DMS53 (cell line): ENCODE results near the gene HAGH.

Source experiments
- DNase-seq: peaks from one replicate; lab custom pipeline; 2025; lab: John Stamatoyannopoulos, UW

The HAGH gene

GRCh38 chr16:1762196-1762878, 64.3 kb downstream of the HAGH start:
- no peak for DNase-seq

GRCh38 chr16:1761751-1762150, 64.9 kb downstream of the HAGH start:
- DNase-seq: no peak

DNA sequence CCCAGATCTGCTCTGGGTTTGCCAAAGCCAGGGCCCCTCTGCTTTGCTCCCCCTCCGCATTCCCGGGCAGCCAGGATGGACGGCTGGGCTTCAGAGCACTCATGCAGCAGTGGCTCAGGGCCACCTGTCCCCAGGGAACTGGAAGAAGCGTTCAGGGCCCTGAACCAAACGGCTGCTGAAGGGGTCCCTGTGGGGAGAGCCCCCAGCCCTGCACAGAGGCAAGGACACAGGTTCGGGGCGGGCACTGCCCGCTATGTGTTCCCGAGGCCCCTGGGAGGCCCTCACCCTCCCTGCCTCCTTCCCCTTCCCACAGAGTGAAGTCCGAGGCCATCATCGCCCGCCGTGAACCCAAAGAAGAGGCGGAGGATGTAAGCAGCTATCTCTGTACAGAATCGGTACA, 65.7 kb downstream of the HAGH start:
- DNase-seq: no peak

DNA sequence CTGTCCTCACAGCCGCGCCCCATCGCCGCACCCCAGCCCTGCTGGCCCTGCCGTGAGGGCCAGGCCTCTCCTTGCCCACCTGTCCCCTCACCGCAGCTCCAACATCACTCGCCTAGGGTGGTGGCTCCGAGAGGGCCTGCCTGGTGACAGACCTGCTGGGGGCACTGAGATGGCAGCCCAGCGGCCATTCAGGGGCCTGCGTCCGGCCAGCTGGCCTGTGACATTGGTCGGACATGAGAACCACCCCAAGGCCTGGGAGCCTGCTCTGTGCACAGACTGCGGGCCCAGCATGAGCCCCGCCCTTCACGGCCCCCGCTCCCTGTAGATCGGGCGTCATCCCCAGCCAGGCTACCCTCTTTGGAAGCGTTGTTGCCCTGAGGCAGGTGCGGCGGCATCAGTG, 67.1 kb downstream of the HAGH start:
- DNase-seq: no peak

DNA sequence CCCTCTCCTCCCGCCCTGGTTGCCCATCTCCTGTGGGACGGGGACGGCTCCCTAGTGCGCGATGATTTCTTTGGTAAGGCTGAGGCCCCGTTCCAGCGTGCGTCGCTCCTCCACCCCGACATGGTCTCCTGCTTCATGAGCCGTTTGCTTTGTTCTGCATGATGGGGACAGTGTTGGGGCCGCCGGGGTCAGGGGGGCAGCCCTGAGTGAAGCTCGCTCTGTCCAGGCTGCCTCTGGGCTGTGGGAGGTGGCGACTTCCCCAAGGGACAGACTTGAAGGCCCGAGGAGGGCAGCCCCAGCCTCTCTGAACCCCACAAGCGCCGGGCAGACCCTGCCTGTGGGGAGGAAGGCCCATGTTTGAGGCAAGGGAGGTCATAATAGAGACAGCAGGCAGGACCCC, 67.7 kb downstream of the HAGH start:
- DNase-seq: no peak

- DNase-seq: no peak
These were observed 68.7 kb downstream of the HAGH start for GRCh38 chr16:1757714-1758461.
